Measurements from ENCODE around the gene RPL35A.

DNA sequence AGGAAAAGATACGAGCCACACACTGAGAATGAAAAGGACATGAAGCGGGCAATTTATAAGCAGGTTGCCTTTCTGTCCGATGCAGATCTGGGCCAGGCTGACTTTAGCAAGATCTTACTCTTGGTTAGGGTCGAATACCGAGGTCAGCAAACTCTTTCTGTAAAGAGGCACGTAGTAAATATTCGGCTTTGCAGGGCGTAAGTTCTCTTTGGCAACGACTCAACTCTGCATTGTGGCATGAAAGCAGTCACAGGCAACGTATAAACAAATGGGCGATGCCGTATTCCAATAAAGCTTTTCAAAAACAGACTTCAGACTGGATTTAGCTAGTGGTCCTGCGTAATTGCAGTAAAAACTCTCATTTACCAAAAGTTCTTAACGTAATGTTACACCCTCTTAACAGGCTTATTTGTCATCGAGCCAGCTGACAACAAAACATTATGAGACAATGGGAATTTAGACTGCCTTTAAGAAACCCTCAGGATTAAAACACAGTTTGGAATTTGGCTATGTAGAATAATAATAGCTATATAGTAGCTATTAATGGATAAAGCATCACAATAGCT is 13.1 kb upstream of the RPL35A start:
- TF ChIP-seq CTCF (IDR thresholded peaks at IDR 0.05) (no peak), ZFX (IDR thresholded peaks at IDR 0.05; ENCODE audit: borderline replicate concordance) (no peak)

Measured in 22Rv1 (cell line).